NCI-H2171 (cell line): Measurements from ENCODE around the gene IL1A.

ENCODE experiments used
- DNase-seq: peaks from one replicate; lab custom pipeline; 2025; lab: John Stamatoyannopoulos, UW

IL1A gene

DNA sequence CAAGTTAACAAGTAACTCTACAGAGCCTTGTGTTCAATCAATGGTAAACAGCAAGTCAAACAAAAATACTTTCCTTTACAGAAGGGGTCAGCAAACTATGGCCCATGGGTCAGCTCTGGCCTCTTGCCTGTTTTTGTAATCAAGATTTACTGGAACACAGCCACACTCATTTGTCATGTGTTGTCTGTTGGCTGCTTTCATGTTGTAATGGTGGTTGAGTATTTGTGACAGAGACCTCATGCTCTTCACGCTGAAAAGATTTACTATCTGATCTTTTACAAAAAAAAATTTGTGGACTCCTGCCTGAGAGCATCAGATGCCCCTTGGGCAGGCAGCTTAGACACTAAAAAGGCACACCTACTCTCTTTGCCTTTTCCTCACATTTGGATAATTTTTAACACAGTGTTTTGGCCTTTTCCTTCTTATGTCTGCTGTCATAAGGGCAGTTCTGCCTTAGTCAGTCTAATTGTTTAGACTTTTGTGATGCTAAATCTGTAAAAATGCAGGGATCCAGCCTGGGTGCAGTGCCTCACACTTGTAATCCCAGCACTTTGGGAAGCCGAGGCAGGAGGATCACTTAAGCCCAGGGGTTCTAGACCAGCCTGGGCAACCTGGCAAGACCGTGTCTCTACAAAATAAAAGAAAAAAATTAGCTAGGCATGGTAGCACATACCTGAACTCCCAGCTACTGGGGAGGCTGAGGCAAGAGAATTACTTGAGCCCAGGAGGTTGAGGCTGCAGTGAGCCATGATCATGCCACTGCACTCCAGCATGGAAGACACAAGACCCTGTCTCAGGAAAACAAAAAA, 34.0 kb upstream of the IL1A start:
- DNase-seq: no peak

DNA sequence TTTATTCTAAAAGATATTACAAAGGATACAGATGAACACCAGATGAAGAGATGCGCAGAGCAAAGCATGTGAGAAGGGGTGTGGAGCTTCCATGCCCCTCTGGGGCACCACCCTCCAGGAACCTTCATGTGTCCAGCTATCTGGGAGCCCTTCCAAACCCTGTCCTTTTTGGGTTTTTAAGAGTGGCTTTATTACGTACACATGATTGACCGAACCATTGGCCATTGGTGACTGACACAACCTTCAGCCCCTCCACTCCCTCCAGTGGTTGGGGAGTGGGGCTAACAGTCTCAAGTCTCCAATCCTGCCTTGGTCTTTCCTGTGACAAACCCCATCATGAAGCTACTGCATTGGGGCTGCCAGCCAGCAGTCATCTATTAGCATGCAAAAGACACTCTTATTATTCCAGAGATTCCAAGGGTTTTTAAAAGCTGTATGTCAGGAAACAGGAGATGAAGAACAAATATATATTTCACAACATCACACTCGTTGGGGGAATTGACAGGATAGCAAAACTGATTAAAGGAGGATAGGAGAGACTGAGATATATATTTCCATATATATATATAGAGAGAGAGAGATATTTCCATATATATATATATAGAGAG, 32.9 kb upstream of the IL1A start:
- DNase-seq: no peak

DNA sequence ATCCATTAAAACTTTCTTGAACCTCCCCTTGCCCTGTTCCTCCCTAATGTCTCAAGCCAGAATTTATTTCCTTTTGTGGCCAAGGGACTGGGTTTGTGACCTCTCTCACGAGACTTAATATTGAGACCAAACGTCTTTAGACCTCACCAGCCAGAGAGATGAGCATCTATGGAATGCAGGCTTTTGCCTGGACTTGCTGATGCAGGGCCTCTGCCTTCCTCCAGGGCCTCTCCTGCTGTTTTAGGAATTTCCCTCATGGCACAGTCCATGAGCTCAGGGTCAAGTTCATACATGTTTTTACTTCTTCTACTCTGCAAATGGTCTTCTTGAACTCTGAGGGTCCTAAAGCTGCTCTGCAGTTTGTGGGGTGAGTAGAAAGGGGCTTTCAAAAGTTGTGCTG, 30.0 kb upstream of the IL1A start:
- no peak for DNase-seq

DNA sequence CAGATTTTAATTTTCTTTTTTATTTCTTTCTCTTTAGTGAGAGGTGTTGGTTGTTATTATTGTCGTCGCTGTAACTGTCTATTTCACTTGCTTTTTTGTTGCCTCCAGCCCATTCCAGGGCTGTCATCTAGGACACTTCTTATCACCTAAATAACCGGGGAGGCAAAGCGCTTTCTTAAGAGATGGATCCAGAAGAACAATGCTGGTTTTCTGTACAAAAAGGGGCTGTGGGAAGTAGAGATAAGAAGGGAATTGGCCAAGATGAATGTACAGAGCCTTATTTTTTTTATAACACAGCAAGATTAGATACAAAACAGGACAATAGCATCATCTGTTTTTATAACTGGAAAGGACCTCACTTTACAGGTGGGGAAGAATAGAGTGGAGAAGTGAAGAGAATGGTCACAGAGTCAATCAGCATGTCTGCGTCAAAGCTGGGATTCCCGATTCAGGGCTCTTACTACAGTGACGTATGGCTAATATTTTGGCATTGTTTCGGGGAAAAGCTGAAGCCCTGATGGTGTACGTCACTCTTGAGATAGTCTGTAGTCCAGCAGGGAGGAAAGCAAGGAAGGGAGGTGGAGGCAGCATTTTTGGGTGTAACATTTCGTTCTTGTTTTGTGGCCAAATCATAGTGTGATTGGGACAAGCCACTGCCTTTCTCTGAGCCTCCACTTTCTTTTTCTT, 29.1 kb upstream of the IL1A start:
- no peak for DNase-seq

DNA sequence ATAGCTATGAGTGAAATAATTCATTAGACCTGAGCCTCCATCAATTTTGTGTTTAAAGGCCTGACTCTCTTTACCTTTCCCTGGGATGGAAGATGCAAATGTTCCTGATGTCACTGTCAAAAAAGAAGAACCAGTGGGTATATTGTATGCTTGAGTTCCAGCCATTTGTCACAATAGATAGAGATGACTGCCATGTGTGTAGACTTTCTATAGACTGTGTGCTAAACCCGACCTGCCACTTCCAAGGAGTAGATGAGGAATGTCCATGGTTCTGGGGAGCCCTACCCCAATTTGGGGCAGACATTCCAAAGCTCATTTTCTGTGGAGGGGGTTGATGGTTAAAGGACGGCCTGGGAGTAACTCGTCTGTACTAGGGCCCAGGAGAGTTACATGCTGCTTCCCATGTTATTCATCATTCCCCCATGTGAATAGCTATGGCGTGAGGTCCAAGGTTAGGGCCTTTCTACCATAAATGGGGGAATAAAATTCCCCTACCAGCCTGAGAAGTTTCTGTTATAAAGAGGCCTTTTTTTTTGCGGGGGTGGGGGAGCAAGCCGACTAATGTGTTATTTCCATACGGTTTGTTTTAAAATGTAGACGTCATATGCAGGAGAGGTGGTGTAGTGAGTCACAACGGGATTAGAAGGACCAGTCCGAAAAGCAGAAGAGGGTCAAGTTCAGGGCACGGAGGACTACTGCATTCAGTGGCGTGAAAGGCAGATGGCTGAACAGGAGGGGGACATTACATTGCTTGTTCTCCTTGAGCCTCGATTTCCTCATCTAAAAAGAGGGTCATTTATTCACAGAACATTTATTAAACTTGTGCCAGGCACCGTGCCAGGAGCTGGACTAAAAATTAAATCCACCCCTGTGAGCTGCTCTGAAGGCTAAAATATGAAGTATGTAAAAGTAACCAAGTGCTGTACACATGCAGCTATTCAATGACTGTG, 28.3 kb upstream of the IL1A start:
- no peak for DNase-seq

DNA sequence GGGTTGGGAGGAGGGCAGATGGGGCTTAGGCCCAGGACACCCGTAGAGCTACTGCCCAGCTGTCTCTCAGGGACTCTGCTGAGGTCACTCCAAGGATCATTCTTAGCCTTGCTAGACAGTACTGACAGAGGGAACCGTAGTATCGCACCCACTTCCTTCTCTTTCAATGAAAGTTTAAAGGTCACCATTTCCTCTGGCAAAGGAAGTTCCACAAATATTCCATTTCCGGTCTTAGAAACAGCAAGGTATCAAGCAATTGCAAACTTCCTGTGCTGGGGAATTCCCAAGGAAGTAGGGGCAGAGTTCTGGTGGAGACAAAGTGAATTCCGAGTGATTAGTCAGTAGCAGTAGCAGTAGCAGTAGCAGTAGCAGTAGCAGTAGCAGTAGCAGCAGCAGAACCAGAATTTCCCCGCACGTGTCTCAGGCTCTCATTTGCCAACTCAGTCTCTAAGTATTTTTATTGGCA, 27.6 kb upstream of the IL1A start:
- no peak for DNase-seq

DNA sequence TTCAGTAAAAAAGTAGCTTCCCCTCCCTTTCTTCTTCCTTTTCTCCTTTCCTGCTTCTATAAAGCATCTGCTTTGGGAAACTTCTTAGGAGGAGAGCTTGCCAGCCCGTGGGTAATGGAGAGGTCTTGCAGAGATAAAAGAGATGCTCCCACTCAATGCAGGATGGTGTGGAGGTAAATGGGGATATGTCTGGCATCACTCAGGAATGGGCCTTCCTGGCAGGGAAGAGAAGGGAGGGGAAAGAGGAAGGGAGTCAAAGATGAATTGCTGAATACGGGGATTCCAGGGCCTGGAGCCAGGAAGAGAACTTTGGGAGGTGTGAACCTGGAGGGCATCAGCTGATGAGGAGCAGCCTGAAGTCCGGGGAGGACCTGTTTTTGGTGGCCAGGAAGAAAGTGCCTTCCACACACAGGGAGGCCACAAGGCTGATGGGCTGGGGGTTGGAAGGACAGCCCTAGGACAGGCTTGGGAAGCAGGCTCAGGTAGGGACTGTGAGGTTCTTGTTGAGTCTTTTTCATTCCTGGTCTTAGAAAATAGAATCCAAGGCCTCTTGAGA, 27.1 kb upstream of the IL1A start:
- DNase-seq: no peak

DNA sequence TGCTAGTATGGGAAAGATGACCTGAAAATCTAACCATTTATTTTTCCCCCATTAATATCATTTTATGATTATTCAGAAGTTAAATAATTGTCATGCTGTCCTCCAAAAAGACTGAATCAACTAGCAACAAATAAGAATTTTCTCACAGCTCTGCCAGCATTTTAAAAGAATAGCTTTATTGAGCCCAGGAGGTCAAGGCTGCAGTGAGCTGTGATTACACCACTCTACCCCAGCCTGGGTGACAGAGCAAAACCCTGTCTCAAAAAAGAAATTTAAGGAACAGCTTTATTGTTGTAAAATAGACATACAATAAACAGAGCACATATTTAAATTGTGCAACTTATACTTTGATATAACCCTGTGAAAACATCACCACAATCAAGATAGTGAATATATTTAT, 24.8 kb upstream of the IL1A start:
- no peak for DNase-seq

DNA sequence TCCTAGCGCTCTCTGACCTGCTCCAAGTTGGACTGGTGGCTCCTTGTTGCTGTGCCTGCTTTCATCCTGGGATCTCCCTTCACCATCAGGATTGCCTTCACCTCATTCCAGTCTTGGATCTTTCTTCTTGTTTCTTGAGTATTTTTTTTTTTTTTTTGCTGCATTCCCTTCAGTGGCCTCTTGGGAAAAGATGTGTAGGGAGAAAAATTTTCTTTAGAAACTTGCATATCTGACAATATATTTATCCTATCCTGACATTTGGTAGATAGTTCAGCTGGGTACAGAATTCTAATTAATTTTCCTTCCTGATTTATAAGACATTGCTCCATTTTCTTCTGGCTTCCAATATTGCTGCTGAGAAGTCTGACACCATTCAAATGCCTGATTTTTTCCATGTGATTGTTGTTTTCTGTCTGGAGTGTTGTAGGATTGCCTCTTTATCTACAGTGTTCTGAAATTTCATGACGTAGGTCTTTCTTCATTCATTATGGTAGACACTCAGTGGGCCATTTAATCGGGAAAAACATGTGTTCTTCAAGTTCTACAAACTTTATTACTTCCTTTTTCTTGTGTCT, 23.0 kb upstream of the IL1A start:
- DNase-seq: no peak

DNA sequence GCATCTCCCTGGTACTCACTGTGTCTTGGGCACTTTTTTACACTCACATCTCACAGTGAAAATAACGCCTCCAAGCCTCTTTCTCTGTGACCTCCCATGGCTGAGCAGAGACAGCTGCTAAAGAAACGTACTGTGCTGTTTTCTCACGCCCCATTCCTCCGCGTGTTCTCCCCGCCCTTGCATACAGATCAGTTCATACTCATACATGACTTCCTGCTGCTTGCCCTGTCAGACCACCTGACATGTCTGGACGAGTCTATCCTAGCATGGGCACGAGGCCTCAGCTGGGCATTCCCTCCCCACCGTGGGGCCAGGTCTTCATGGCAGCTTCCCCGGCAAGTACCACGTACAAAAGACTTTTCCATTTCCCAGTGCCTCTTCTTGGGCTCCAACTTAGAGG, 21.2 kb upstream of the IL1A start:
- DNase-seq: no peak

DNA sequence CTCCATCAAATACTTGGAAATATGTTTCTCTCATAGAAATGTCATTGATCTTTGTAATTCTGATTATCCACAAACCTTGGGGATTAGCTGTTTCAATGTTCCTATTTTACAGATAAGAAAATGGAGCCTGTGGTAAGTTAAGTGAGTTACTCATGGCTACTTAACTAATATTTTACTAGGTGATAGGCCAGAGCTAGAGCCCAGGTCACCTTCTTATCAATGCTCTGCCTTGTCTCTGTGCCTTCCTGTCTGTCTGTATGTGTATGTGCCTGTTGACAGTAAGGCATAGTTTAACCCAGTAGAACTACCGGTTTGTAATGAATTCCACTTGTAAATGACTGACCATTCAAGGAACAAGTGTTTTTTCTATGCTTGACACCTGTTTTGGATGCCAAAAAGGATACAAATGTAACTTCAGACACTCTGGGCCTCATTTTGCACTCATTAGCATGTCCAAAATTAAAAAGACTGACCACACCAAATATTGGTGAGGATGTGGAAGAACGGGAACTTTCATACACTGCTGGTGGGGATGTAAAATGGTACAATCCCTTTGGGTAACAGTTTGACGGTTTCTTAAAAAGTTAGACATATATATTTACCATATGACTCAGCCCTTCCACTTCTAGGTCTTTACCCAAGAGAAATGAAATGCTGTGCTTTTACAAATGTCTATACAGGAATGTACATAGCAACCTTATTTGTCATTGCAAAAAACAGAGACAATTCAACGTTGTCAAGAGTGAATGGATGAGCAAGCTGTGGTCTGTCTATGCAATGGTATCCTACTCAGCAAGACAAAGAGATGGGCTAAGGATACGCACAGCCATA, 19.6 kb upstream of the IL1A start:
- no peak for DNase-seq

DNA sequence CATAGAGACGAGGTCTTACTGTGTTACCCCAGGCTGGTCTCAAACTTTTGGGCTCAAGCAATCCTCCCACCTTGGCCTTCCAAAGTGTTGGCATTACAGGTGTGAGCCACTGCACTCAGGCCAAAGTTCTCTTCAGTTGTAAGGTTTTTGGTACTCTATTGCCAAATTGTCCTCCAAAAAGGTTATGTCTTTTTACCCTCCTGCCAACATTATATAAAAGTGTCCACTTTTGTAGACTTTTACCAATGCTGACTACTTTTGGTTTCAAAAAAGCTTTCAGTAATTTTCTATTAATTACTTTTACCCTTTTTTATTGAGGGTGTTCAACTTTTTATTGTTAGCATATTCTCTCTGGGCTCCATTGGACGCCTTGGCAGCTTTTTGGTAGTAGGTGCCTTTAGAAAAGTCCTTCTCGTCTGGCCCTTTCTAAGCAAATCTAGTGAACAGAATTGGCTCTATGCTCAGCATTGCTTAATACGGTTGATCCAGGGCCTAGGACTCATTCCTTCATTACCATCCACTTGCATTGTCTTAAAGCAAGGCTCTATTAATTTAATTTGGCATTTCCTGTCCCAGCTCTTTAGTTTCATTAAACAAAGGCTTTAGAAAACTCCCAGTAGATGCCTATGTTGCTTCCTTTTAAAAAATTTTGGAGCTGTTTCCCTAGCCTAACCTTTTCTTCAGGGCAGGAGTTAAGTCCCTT, 16.7 kb upstream of the IL1A start:
- DNase-seq: no peak

DNA sequence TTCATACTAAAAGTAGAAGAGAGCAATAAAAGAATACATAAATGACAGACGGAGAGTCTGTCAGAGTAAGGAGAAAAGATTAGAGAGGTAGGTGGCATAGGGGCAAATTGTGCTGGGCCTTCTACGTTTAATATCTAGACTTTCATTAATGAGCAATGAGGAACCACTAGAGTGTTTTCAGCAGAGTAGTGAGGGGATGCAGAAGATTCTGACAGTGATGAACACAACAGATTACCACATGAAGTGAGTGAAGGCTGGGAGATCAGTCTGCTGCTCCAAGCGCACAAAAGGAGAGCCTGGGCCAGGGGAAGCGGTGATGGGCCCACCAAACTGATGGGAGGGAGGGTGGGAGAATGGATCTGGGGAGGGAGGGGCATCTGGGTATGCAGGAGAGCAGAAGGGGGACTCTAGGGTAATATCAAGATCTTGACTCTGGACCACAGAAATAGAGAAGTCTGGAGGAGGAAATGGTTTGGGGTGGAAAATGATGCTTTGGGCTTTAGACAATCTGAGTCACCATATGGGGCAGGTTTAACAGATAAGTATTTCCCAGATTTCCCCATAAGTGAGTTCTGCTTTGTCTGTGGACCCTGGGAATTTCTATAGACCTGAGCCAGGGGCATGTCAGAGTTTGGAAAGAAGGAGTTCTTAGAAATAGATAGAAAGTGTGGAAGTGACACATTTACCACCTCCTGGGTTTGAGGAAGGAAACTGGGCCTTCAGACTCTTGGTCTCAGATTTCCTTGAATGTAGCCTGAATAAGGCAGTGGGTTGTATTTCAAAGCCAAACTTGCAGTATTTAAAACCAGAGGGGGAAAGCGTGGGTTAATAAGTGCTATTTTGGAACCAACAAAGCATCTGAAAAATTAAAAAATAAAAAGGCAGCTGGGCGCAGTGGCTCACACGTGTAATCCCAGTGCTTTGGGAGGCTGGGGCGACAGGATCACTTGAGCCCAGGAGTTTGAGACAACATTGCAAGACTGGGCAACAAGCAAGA, 15.0 kb upstream of the IL1A start:
- DNase-seq: no peak

DNA sequence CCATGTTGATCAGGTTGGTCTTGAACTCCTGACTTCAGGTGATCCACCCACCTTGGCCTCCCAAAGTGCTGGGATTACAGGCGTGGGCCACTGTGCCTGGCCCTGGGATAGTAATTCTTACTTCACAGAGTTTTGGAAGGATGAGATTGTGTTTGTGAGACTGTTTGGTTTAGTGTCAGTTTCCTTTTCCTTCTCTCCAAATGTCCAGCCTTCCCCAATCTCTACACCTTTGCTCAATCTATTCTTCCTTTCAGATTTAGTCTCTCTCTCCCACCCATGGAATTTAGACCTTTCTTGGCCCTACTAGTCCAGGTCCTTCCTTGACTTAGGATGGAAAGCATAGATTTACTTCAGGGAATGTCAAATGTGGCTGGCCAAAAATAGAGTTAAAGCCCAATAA, 12.2 kb upstream of the IL1A start:
- no peak for DNase-seq

DNA sequence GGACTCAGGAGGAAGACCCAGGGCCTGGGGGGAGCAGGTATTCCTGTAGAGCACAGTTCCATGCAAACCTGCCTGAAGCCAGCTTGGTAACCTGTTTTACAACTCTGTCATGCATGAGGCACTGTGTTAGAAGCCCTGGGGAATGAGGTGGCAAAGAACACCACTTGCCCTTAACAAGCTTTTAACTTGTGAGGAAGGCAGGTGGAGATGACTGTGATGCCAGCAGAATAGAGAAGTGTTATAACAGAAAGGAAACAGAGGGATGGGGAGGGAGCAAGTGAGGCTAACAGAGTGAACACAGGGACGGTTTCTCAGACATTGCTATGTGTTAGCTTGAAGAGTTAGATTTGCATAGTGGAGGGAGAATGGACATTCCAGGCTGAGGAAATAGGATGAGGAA, 11.5 kb upstream of the IL1A start:
- no peak for DNase-seq

DNA sequence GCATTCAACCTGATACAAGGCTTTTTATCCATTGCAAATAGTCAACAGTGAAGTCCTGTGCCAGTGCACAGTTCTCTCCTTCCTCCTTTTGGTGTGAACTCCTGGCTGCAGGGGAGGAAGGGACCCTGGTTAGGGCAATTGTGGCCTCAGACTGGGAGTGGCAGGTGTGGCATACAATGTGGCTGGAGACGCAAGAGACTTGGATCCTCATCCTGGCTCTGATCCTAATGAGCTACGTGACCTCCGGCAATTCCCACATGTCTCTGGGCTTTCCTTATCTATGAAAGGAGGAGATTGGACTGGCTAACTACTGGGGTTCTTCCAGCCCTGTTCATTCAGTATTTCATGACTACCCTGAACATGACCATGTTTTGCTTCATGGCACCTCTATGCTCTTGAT, 10.5 kb upstream of the IL1A start:
- no peak for DNase-seq

DNA sequence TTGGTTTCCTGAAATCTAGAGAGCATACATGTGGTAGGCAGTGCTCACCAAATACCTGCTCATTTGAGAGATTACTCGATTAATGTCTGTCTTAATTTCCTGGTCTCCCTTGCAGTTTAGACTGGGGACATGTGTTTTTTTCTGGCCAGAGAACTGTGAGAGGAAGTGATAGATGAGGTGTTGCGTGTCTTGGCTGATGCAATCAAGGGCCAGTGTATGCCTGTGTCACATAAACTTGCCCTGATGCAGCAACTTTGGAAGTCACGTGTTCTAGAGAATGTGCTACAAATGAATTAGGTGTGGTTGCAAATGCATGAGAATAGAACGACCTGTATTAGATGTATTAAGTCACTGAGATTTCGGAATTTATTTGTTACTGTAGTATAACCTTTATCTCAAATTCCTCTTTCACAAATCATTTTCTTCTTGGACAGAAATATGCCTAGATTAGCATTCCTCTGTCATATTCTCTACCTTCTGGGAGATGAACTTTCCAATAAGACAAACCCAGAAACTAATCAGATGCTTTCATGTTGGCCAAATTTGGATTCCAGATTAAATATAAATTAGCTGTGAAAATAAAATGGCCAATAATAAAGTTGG, 9.9 kb upstream of the IL1A start:
- no peak for DNase-seq

DNA sequence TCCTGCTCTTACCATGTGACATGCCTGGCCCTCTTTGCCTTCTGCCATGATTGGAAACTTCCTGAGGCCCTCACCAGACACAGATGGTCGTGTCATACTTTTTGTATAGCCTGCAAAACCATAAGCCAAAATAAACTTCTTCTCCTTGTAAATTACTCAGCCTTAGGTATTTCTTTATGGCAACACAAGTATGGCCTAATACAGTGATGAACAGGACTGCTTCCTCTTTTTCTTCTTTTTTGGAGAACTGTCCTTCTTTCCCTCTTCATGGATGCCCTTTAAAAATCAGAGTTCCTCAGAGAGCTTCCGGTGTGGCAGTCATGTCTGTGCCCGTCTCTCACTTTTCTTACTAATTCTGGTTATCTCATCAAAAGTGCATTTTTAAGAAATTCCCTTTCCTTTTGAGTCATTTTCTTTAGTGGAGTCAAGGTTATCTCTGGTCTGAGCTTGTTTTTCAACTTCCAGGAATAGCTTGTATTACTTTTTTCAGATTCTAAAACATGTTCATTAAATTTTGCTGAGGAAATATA, 9.2 kb upstream of the IL1A start:
- DNase-seq: no peak
